Activated CD8-positive, alpha-beta memory T cell treated with anti-CD3 and anti-CD28 coated beads for 48 hours (primary cell): ENCODE results near the gene CBLL2.
"Not testable (repeated sequence)": the region's sequence is repeated elsewhere in the genome, so short reads cannot be mapped to it uniquely, and the experiment has no call there.

Experiments
- DNase-seq, 3 experiments: peaks; one replicate each; pipeline ENCODE4 v3.0.0-alpha.2; 2020; ENCODE audit warnings: low read depth in 2 of 3, low spot score in 2 of 3

The CBLL2 gene

DNA sequence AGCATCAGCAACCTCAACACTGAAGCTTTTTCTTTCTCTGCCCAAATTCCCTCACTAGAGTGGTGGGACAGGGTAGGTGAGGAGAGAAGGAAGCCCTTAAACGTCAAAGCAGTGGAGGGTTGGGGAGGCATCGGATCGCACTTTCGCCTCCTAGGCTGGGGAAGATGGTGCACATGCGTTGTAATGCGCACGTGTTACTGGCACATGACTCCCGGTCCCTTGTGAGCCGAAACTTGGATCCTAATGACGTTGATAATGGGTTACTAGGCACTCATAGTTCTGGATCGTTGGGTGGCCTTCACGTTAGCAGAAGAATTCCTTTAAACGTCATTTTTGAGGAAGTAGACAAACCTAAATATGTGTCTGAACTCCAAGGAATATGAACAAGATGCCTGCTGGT lies at the start of gene CBLL2:
Gene CBLL2 (plus strand): TSS at position 301 of the 400 bp plus-strand sequence. CDS start 79 bp downstream, at position 380.
- DNase-seq: no peak

- DNase-seq: no peak
Observed at GRCh38 chrX:22234380-22234779, 38.3 kb upstream of the CBLL2 start.

GRCh38 chrX:22237479-22237878 lies 35.2 kb upstream of the CBLL2 start:
- DNase-seq: no peak

GRCh38 chrX:22246620-22247019 lies 26.1 kb upstream of the CBLL2 start:
- no peak for DNase-seq

DNA sequence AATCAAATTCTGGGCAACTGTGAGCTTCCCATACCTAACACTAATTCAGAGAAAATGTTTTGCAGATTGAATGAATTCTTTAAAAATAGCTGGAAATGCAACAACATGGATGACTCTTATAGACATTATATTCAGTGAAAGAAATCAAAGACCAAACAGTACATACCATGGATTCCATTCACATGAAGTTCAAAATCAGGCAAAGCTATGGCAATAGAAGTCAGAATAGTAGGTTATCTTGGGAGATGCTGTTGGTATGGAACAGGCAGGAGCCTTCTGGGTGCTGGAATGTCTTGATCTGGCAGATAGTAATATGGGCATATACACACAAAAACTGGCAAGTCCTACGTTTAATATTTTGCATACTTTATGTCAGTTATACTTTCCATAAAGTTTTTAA lies 25.5 kb upstream of the CBLL2 start:
- no peak for DNase-seq

- DNase-seq: no peak
Observed at GRCh38 chrX:22248401-22248800, 24.3 kb upstream of the CBLL2 start.

DNA sequence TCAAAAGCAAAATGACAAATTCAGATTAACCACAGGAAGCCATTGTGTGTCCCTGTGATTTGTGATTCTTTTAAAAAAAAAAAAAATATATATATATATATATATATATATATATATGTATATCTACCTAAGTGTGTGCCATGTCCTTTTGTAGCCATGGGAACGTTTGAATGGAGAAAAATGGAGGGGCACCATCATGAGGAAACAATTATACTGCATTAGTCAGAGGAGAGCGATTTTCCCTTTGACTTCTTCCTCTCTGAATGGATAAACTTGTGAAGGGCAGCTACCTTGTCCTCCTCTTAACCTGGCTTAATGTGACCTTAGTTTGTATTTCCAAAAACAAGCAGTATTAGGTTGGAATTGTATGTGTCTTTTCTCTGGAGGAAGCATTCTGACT lies 23.3 kb upstream of the CBLL2 start:
- no peak for DNase-seq

DNA sequence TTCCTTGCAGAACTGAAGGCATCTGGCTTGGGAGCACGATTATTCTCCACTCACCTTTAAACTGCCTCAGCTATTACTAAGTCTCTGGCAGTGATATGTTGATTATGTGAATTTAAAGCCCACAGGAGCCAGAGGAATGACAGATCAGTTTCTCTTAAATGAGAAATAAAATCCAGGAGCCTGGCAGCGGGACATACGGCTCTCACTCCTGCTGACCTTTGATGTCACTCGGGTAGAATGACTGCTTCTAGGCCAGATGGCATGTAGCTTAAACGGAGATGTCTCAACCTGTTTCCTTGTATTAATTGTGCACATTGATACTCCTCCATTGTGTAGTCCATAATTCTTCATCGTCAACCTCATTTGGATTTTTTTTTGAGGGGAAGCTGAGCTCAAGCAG lies 4.0 kb upstream of the CBLL2 start:
- DNase-seq: no peak

DNA sequence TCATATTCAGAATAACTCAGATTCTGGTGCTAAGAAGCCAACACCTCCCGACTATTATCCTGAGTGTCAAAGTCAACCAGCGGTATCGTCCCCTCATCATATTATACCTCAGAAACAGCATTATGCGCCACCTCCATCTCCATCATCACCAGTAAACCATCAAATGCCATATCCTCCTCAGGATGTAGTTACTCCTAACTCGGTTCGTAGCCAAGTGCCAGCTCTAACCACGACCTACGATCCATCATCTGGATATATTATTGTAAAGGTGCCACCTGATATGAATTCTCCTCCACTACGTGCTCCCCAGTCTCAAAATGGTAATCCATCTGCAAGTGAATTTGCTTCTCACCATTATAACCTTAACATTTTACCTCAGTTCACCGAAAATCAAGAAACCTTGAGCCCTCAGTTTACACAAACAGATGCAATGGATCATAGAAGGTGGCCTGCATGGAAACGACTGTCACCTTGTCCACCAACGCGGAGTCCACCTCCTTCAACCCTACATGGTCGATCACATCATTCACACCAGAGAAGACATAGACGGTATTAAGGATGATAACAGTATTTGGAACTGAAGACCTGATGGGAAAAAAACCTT lies 1.1 kb downstream of the CBLL2 start:
- no peak for DNase-seq

- no peak for DNase-seq
Observed at GRCh38 chrX:22276781-22277180, 4.1 kb downstream of the CBLL2 start.

GRCh38 chrX:22278375-22278774 lies 5.7 kb downstream of the CBLL2 start:
- no peak for DNase-seq

GRCh38 chrX:22289209-22289608 lies 16.5 kb downstream of the CBLL2 start:
- DNase-seq: not testable (repeated sequence)

DNA sequence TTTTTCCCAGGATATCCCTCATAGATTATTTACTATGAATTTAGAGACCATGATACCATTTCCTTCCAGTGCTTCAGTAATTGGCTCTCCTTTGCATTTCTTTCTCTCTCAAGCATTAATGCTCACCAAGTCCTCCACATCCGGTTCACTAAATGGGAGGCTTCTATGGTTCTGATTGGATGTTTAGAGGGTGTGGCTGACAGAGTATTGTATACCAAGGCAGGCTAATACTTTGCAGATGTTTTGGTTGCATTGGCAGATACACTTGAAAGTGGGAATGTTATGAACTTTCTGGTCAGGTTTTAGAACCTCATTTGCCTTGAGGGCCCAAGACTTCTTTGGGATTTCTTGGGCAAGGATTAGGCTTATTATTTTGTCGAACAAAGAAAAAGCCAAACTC lies 24.2 kb downstream of the CBLL2 start:
- no peak for DNase-seq

DNA sequence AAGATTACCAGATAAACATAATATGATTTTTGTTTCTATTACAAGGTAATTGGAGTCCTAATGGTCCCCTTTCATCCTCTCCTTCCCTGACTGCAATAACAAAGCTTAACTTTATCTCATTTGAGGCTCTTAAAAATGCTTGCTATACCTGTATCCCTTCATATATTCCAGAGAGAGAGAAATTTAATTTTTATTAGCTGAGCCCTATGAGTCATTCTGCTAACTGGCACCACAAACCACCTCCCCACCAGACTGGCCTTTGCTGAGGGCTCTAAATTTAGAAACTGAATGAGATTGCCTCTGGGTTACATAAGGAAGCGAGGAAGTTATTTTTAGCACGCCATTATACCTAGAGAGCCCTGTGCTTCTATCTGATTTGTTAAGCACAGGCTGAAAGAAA lies 27.4 kb downstream of the CBLL2 start:
- DNase-seq: no peak

DNA sequence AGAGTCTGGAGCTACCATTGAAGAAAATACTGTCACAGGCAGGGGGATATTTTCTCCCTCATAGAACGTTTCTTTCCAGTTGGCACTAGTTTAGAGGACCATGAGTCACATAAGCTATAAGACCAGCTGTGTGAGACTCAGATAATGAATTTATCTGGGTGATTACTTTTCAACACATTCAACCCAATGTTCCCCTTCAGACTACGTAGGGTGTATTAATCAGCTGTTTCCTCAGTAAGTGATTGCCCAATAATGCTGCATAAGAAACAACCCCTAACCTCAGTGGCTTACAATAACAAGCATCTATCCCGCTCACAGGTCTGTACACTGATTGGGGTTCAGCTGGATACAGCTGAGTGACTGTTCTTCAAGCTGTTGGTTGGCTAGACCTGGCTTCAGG lies 38.1 kb downstream of the CBLL2 start:
- DNase-seq: no peak

DNA sequence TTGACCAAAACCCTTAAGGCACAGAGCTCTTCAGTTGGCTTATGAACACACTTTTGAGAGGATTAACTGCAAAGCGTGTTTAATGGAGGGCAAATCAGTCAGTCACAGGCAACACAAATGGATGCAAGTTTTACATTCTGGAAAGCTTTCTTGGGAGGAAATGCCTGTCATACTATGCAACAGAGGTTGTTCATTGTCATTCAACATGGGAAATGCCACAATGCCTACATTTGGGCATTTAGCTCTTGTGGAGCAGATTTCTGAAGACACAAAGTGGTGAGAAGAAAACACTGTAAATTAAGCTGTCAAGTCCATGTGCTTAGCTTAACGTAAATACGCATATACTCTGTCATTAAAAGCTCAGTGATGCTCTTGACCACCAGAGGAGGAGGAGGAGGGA lies 41.1 kb downstream of the CBLL2 start:
- no peak for DNase-seq

DNA sequence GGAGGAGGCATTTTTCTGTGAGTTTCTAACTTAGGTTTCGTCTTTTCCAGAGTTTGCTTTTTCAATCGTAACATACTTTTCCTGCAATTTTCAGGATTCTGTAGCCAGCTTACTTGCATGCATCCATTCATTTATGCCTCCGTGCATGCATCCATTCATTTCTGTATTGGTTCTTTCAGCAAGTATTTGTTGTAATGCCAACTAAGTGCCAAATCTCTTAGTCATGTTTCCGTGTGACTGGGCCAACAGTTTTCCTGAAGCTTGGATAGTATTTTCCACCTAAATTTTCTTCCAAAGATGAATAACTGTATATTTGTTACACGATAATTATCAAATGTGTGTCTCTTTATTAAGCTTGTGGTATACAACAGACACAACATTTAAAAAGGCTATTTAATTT lies 41.5 kb downstream of the CBLL2 start:
- no peak for DNase-seq

- no peak for DNase-seq
Observed at GRCh38 chrX:22314692-22315091, 42.0 kb downstream of the CBLL2 start.

DNA sequence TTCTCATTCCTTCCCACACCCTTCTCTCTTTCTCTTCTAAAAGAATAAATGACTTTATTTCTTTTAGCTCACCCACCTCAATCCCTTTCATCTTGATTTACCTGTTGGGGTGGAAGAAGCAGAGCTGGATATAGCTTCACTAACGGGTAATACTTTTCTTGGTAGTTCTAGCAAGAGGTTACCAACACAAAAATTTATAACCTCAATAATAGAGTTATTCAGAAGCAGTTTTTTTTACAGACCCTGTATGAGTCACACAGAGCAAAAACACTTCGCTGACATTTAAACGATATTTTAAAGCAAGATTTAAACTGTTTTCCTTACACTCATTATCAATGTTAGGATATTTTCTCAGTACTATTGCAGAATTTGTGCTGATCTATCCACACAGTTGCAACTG lies 42.4 kb downstream of the CBLL2 start:
- no peak for DNase-seq

DNA sequence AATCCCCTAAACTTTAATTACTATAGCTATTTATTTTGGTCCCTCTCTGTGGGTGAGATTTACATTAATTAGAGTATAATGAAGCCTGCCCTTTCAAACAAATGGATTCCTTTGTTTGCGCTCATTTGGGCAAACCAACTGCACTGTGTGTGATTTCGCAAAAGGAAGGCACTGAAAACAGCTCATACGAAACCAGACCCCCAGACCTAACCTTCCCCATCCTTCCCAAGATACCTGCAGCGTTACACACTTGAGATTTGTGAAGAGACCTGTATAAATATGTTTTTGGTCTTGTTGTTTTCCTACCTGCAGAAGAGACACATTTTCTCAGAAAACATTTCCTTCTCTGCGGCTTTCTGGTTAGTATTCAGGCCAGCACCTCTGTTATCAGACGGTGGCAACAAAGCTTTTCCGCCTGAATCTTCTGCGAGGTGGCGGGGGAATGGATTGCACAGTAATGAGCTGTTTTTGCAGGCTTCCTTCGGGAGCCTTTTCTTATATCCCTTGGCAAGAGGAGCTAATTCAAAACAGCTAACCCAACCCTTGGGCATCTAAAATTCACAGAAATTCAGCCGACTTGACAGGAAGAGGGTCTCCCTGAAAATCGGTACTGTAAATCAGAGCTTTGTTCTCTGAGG lies 47.6 kb downstream of the CBLL2 start:
- no peak for DNase-seq

- no peak for DNase-seq
Observed at GRCh38 chrX:22323541-22323940, 50.8 kb downstream of the CBLL2 start.
